SK-N-DZ (cell line): ENCODE results near the gene USP48.
"Not testable (repeated sequence)": the region's sequence is repeated elsewhere in the genome, so short reads cannot be mapped to it uniquely, and the experiment has no call there.

Experiments
- DNase-seq: peaks from one replicate; pipeline ENCODE4 v3.0.0-alpha.2; 2015; ENCODE audit warnings: low spot score

The USP48 gene

DNA sequence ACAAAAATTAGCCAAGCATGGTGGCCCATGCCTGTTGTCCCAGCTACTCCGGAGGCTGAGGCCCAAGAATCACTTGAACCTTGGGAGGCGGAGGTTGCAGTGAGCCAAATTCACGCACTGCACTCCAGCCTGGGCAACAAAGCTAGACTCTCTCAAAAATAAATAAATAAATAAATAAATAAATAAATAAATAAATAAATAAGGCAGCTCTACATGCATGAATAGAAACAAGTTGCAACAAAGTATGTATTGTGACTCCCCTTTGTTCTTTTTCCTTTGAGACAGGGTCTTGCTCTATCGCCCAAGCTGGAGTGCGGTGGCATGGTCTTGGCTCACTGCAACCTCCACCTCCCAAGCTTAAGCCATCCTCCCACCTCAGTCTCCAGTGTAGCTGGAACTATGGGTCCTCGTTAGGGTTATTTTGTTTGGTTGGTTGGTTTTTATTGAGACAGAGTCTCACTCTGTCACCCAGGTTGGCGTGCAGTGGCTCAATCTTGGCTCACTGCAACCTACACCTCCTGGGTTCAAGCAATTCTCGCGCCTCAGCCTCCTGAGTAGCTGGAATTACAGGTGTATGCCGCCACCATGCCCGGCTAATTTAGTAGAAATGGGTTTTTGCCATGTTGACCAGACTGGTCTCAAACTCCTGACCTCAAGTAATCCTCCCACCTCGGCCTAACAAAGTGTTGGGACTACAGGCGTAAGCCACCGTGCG is 8.0 kb downstream of the USP48 start:
- DNase-seq: no peak

DNA sequence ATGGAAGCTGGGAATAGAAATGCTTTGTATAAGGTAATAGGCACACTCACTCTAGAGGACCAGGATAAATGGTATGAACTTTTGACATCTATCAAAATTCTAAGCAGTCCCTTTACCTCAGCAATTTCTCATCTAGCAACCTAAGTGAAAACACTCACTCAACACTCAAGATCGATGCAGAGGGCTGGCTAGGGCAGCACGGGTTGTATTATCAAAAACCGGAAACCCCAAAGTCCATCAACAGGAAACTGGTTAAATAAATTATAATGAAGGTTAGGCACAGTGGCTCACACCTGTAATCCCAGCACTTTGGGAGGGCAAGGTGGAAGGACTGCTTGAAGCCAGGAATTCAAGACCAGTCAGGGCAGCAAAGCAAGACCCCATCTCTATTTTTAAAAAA is 9.4 kb downstream of the USP48 start:
- DNase-seq: no peak

DNA sequence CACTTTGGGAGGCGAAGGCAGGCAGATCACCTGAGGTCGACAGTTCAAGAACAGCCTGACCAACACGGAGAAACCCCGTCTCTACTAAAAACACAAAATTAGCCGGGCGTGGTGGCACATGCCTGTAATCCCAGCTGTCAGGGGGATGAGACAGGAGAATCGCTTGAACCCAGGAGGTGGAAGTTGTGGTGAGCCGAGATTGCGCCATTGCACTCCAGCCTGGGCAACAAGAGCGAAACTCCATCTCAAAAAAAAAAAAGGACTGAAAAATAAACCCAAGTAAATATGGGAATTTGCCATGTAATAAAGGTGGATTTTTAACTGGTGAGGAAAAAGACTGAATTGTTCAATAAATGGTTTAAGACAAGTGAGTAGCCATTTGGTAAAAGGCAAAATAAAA is 11.3 kb downstream of the USP48 start:
- DNase-seq: not testable (repeated sequence)

DNA sequence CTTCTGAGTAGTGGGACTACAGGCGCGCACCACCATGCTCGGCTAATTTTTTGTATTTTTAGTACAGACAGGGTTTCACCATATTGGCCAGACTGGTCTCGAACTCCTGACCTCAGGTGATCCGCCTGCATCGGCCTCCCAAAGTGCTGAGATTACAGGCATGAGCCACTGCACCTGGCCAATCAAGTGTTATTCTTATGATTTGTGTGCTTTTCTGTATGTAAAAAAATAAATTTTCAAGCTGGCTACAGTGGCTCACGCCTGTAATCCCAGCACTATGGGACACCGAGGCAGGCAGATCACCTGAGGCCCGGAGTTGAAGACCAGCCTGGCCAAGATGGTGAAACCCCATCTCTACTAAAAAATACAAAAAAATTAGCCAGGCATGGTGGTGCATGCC is 12.3 kb downstream of the USP48 start:
- not testable (repeated sequence) for DNase-seq

DNA sequence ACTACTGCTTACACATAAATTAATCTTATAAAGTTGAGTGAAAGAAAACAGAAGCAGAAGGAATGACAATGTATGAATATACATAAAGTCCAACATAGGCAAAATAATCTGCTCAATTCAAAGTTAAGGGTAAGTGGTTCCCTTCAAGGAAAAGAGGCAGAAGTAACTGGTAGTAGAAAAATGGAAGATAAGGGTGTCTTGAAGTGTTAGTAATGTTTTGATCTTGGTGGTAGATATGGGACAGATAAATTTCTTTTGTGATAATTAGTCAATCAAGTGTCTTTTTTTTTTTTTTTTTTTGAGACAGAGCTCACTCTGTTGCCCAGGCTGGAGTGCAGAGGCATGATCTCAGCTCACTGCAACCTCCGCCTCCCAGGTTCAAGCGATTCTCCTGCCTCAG is 12.7 kb downstream of the USP48 start:
- no peak for DNase-seq

DNA sequence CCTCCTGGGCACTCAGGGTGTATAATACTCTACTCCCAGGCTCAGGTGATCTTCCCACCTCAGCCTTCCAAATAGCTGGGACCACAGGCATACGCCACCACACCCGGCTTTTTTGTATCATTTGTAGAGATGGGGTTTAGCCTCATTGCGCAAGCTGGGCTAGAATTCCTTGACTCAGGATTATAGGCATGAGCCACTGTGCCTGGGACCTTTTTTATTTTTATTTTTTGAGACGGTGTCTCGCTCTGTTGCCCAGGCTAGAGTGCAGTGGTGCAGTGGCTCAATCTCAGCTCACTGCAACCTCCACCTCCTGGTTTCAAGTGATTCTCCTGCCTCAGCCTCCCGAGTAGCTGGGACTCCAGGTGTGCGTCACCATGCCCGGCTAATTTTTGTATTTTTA is 15.8 kb downstream of the USP48 start:
- DNase-seq: not testable (repeated sequence)

DNA sequence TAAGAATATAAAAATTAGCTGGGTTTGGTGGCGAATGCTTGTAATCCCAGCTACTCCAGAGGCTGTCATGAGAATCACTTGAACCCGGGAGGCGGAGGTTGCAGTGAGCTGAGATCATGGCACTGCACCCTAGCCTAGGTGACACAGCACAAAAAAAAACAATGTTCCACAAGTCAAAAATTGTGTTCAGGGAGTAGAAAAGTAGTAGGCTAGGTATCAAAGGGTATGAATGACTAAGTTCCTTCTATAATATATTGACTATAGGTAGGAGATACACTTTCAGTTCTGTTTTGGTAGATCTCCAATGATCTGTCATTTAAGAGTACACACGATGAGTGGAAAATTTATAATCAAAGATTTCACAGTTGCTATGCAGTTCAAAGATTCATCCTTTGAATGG is 16.7 kb downstream of the USP48 start:
- DNase-seq: no peak

DNA sequence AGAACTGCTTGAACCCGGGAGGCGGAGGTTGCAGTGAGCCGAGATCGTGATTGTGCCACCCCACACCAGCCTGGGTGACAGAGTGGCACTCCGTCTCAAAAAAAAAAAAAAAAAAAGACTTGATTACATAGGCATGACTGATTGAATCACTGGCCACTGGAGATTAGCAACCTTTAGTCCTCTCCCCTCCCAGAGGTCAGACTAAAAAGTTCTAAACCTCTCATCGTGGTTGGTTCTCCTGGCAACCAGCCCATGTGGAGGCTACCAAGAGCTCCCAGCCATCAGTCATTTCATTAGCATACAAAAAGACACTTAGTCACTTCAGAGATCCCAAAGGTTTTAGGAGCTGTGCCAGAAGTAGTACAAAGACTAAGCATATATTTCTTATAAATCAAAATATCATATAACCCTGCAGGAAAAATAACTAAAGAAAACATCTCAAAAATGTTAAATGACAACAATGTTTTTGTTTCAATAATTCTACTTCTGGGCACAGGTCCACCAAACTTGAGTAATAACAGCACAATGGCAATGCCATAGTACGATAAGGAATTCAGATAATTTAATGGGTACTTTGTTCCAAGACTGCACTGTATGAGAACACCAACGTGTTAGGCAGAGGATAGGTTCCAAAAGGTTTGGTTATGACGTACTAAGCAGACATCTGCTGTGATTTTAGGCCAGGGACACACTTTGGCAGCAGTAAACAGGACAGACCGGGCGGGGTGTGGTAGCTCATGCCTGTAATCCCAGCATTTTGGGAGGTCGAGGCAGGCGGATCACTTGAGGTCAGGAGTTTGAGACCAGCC is 18.1 kb downstream of the USP48 start:
- DNase-seq: no peak

DNA sequence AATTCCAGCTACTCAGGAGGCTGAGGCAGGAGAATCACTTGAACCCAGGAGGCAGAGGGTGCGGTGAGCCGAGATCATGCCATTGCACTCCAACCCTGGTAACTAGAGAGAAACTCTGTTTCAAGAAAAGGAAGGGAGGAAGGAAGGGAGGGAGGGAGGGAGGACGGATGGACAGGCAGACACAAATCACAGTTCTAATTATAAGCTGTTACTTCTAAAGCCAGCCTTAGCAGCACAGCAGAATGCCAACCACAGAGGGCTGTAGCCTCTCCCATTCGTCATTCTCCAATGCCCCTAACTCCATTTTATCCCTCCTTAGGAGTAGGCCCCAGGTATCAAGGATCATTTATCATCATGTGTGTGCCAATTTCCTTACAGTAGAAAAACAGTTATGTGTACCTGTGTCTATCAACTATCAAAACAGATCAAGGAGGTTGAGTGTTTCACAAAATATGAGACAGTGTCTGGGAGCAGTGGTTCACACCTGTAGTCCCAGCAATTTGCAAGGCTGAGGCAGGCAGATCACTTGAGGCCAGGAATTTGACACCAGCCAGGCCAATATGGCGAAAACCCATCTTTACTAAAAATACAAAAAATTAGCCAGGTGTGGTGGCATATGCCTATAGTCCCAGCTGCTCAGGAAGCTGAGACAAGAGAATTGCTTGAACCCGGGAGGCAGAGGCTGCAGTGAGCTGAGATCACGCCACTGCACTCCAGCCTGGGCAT is 19.1 kb downstream of the USP48 start:
- DNase-seq: no peak

DNA sequence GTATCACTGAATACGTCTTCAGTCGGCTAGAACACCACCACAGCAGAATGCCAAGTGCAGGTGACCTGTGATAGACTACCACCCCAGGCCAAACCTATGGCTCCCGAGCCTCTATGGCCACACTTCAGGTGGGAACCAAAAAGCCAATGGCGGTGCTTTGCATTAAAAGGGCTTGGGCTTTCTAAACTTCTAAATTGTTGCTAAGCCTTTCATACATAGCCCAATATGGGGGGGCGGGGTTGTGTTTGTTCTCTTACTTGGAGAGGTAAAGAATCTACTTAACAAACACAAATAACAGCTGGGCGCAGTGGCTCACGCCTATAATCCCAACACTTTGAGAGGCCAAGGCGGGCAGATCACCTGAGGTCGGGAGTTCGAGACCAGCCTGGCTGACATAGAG is 19.7 kb downstream of the USP48 start:
- DNase-seq: no peak

DNA sequence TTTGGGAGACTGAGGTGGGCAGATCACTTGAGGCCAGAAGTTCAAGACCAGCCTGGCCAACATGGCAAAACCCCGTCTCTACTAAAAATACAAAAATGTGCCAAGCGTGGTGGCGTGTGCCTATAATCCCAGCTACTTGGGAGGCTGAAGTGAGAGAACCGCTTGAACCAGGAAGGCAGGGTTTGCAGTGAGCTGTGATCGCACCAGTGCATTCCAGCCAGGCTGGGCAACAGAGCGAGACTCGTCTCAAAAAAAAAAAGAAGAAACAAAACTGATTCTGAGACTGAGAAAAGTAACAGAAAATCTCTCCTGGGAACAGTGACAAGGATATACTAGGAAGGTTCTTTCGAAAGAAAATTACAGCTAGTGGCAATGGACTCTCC is 20.9 kb downstream of the USP48 start:
- DNase-seq: no peak

DNA sequence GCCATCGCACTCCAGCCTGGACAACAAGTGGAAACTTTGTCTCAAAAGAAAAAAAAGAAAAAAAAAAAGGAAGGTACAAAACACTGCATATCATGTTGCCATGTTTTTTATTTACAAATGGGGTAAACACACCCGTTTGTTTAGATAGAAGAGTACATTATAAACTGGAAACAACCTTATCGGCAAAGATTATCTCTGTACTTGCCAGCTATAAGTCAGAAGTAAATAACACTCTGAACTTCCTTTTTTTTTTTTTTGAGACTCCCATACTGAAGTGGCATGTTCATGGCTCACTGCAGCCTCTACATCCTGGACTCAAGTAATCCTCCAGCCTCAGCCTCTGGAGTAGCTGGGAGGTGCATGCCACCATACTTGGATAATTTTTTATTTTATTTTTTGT is 21.9 kb downstream of the USP48 start:
- DNase-seq: no peak

DNA sequence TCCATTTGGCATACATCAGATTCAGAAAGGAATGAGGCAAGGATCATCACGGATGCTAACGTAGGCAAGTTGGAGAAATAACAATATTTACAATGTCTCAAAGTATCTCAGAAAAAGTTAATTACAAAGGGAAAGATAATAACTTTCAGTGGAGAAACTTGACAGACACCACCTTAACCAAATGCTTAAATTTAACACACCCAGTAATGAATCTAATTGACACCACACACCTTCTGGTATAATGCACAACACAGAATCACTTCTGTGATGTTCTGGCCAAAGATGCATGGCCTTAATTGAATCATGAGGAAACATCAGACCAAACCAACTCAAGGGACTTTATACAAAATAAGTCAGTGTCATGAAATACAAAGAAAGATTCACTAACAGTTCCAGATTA is 23.1 kb downstream of the USP48 start:
- no peak for DNase-seq

DNA sequence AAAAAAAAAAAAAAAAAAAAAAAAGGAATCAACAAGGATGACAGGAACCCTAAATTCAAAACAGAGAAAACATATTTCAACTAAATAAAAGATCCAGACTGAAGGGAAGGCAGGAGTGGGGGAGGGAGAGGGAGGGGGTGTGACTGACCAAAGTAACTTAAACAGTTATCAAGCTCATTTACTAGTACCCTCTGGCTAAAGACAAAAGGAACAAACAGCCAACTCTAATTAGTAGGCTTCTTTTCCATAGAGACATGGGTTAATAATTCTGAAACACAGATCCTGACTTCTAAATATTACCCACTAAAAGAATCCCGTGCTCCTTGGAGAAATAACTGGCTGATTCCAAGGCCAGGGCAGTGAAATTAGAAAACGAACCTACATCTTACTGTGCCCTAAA is 23.8 kb downstream of the USP48 start:
- no peak for DNase-seq

DNA sequence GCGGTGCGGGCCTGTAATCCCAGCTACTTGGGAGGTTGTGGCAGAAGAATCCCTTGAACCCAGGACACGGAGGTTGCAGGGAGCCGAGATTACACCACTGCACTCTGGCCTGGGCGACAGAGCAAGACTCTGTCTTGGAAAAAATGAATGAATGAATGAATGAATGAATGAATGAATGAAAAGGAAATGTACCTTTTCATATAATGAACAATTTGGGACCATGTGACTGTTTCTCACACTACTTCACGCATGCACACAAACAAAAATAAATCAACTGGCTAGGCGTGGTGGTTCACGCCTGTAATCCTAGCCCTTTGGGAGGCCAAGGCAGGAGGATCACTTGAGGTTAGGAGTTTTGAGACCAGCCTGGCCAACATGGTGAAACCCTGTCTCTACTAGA is 24.3 kb downstream of the USP48 start:
- no peak for DNase-seq

DNA sequence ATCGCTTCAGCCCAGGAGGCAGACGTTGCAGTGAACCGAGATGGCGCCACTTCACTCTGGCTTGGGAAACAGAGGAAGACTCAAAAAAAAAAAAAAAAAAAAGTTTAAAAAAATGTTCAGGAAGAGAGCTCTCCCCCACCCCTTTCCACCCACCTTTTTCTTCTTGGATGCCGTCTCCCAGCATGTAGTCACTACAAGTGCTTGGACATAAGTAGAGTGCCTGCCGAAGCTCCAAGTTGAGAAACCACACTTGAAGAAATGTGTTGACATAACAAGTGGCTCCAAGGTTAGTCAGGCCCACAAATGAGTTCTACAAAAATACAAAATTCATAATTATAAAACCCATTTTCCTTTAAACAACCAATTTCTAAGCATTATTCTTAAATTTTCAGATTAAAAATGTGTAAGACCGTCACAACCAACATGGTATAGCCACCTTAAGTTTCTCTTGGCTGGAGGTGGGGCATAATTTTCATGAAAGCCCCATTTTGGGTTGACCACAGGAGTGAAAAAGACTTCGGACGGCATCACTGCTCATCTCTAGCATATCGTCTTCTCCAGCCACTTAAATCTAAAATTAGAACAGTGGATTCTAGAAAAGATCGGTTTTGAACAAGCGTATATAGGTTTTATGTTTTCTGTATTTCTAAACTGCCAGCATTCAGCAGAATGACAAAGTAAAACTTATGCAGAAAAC is 26.4 kb downstream of the USP48 start:
- no peak for DNase-seq

DNA sequence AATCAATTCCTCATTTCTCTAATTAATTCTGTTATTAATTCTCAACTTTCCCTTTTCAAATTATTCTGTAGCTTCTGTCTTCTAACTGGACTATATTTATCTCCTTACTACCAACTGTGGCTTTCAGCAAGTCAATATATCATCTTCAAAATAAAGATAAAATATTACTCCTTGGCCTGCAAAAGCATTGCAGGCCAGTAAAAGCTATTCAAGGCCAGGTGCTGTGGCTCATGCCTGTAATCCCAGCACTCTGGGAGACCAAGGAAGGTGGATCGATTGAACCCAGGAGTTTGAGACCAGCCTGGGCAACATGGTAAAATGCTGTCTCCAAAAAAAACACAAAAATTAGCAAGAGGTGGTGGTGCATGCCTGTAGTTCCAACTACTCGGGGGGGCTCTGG is 27.9 kb downstream of the USP48 start:
- no peak for DNase-seq

DNA sequence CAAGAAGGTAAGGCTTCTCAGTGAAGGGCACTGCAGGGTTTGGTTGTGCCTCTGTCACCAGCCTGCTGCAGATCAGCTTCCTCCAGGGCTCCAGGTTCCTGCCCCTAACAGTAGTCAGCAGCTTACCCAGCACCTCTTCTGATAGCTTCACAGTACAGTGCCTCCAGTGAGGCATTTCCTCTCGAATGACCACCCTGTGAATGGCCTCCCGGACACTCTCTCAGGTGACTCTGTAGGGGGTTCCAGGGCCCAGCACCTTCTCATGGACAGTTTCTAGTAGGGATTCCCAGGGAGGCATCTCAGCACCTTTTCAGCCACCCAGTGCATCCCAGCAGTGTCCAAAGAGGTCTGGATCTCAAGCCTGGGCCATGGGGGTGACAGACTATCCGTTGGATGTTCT is 28.4 kb downstream of the USP48 start:
- DNase-seq: no peak

DNA sequence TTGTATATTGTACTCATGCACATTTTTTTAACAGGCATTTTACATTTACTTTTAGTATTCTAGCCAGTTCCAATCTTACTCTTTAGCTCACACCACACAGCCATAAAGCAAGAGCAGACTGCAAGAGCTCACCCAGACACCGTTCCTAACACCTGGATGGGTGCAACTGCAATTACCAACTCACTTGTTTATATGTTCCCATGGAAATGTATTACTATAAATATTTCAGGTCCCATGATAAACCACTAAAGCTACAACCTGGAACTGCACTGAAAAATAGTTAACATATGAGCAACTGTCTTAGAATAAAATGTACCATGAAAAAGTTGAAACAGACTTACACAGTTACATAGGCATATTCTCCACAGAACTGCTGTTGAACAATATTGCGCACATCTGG is 30.8 kb downstream of the USP48 start:
- no peak for DNase-seq

DNA sequence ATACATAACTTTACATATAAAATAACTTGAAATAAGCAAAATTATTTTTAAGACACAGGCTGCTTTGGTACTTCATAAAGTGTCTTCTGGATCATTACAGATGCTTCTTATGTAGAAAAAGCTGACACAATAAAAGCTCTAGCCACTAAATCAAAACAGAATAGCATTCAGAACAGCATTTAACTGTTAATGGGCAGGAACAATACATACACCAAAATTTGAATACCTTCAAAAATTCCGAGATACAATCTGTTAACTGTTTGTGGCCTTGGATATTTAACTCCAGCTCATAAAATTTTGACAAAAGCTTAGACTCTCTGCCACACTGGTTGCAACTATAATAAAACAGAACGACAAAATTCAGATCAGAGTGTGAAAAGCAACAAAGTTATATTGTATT is 31.7 kb downstream of the USP48 start:
- no peak for DNase-seq

DNA sequence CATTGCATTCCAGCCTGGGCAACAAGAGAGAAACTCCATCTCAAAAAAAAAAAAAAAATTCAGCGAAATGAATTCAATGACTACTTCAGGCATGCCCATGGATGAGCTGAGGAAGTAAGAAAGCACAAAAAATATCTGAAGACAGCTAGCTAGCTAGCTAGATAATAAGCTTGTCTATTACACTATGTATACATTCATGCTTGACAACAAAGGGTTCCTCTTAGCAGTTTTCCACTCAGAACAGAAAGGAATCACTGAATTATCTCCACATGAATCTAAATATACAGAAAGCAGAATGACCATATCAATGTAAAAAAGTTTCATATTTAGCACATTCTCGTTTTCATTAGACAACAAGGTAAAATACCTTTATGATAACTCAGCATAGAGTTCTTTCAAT is 32.1 kb downstream of the USP48 start:
- no peak for DNase-seq

DNA sequence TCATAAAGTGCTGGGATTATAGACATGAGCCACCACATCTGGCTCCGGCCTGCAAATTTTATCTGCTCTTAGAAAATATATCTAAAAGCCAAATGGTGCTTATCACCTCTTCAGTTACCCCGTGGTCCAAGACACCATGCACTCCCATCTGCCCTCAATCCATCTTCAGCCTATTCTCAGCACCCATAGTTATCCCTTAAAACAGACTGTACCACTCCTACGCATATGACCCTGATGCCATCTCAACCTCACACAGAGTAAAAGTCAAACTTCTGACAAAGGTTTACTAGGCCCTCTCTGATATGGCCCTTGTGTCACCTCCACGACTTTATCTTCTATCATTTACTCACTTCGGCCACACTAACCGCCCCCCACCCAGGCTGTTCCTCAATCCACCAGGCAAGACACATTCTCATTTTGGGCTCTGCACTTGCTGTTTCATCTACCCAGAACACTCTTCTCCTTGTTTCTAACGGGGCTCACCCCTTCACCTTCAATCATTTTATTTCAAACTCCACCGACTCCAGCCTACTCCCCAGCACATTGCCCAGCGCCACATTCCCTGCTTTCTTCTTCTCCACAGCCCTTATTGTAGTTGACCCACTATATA is 33.0 kb downstream of the USP48 start:
- DNase-seq: no peak
